Keratinocyte (primary cell): ENCODE results near the gene CMTM2. TPM values are rescaled to one million over a fixed set of nuclear protein-coding genes. Genes with fewer than 3 reads are reported as not detected.

ENCODE experiments used
- DNase-seq: peaks from one replicate; pipeline ENCODE4 v3.0.0-alpha.2; 2011; ENCODE audit warnings: low read depth, missing footprints, low spot score
- FAIRE-seq: peaks from 2 replicates; lab custom pipeline; 2011; peaks lifted over from hg19 to GRCh38; lab: Jason Lieb, UNC
- H2AFZ ChIP-seq: 2 replicates; pipeline ENCODE4 v1.6.0; 2012; ENCODE audit warnings: low read length, control low read depth, inconsistent platforms; ENCODE audit not compliant: control insufficient read depth
- H3K27ac ChIP-seq: 2 replicates; pipeline ENCODE4 v1.5.1; 2011; ENCODE audit warnings: low read length; ENCODE audit not compliant: control insufficient read depth, insufficient read depth
- H3K27me3 ChIP-seq: 3 replicates; pipeline ENCODE4 v1.6.0; 2011; ENCODE audit warnings: low read length; ENCODE audit not compliant: control insufficient read depth, insufficient read depth; ENCODE audit errors: extremely low read depth
- H3K36me3 ChIP-seq, 2 experiments: 2 replicates in 1 of 2; 3 replicates in 1 of 2; pipeline ENCODE4 v1.5.1; 2011; ENCODE audit warnings: low read length in 2 of 2, mild to moderate bottlenecking in 1 of 2; ENCODE audit not compliant: control insufficient read depth in 2 of 2, insufficient read depth in 2 of 2; ENCODE audit errors: extremely low read depth in 1 of 2
- H3K4me1 ChIP-seq: 3 replicates; pipeline ENCODE4 v1.5.1; 2011; ENCODE audit warnings: low read length; ENCODE audit not compliant: control insufficient read depth, insufficient read depth; ENCODE audit errors: extremely low read depth
- H3K4me2 ChIP-seq: 3 replicates; pipeline ENCODE4 v1.6.0; 2011; ENCODE audit warnings: low read depth, low read length; ENCODE audit not compliant: control insufficient read depth, insufficient read depth; ENCODE audit errors: extremely low read depth
- H3K4me3 ChIP-seq, 3 experiments: fragments of 200-600 bp in 1 of 3; sonication (generic) in 1 of 3; 2 replicates in 2 of 3; 3 replicates in 1 of 3; pipeline ENCODE4 v1.5.1; 2011 to 2016; ENCODE audit warnings: low read length in 3 of 3, mild to moderate bottlenecking in 3 of 3, control low read depth in 2 of 3, inconsistent platforms in 1 of 3, low read depth in 1 of 3, mixed read lengths in 1 of 3, mixed run types in 1 of 3, moderate library complexity in 1 of 3; ENCODE audit not compliant: control insufficient read depth in 2 of 3, insufficient read depth in 2 of 3; ENCODE audit errors: extremely low read depth in 1 of 3
- H3K79me2 ChIP-seq: 2 replicates; pipeline ENCODE4 v1.6.0; 2012; ENCODE audit warnings: low read length; ENCODE audit not compliant: control insufficient read depth, insufficient read depth
- H3K9ac ChIP-seq: 3 replicates; pipeline ENCODE4 v1.6.0; 2011; ENCODE audit warnings: low read length; ENCODE audit not compliant: control insufficient read depth, insufficient read depth; ENCODE audit errors: extremely low read depth
- H3K9me1 ChIP-seq: 3 replicates; pipeline ENCODE4 v1.6.0; 2011; ENCODE audit warnings: low read length; ENCODE audit not compliant: control insufficient read depth, insufficient read depth; ENCODE audit errors: extremely low read depth
- H3K9me3 ChIP-seq: 2 replicates; pipeline ENCODE4 v1.5.1; 2012; ENCODE audit warnings: low read depth, low read length; ENCODE audit not compliant: control insufficient read depth
- H4K20me1 ChIP-seq: 3 replicates; pipeline ENCODE4 v1.6.0; 2011; ENCODE audit warnings: low read length; ENCODE audit not compliant: control insufficient read depth, insufficient read depth; ENCODE audit errors: extremely low read depth
- CTCF ChIP-seq, 3 experiments: IDR thresholded peaks in 1 of 3; conservative IDR thresholded peaks in 1 of 3; optimal IDR thresholded peaks in 1 of 3; 2 replicates in 2 of 3; 3 replicates in 1 of 3; pipeline versions ENCODE3 to v1.5.1; 2011; ENCODE audit warnings: low read length in 3 of 3, mild to moderate bottlenecking in 3 of 3, moderate library complexity in 2 of 3, control low read depth in 1 of 3, inconsistent platforms in 1 of 3; ENCODE audit not compliant: insufficient read depth in 2 of 3; ENCODE audit errors: extremely low read depth in 1 of 3
- EZH2 ChIP-seq: IDR thresholded peaks from one replicate; pipeline ENCODE4 v1.6.1; 2012; ENCODE audit warnings: inconsistent platforms, mild to moderate bottlenecking, low read length, moderate library complexity
- dilution Hi-C: fragments of 300-500 bp; cut with MboI; formaldehyde crosslinking; loops from one replicate; pipeline ENCODE4 v1.7.0; 2020; ENCODE audit warnings: low sequenced_read_pairs; ENCODE audit not compliant: extremely low pct_ligation_motif_present
- polyA minus RNA-seq, 3 experiments: library from RNA; depleted of rRNA, polyadenylated mRNA; stranded (reverse); fragments of >200 nt; gene quantifications; 1 replicate in 1 of 3; 2 replicates in 1 of 3; 3 replicates in 1 of 3; pipeline ENCODE4 v1.2.3, GENCODE V29; 2011
- polyA plus RNA-seq, 5 experiments: library from polyadenylated mRNA; depleted of rRNA in 3 of 5; stranded (reverse) in 3 of 5; stranded (forward) in 1 of 5; unstranded in 1 of 5; fragments of >200 nt; gene quantifications; 1 replicate in 1 of 5; 2 replicates in 3 of 5; 3 replicates in 1 of 5; pipeline versions ENCODE4 v1.2.1 to v1.2.3, GENCODE V29; 2011 to 2012; ENCODE audit warnings: missing spikeins in 2 of 5, low read depth in 1 of 5, low replicate concordance in 1 of 5

Gene CMTM2
- polyA plus RNA-seq (not detected in 3 replicates), polyA minus RNA-seq (not detected in 3 replicates)
- polyA plus RNA-seq (2011; ENCODE audit: low read depth): not detected
- not detected in 2 replicates for polyA plus RNA-seq (2011; cell fraction: cytosol; rRNA removed)
- not detected in 2 replicates for polyA plus RNA-seq (2011; cell fraction: nucleus; rRNA removed)
- not detected in 2 replicates for polyA plus RNA-seq (2012; ENCODE audit: low replicate concordance)
- not detected for polyA minus RNA-seq (2011; cell fraction: cytosol; rRNA and poly(A)+ RNA removed)
- polyA minus RNA-seq (2011; cell fraction: nucleus; rRNA and poly(A)+ RNA removed): not detected in 2 replicates

- DNase-seq: no peak
- Histone ChIP-seq H3K9ac (no peak within 1 kb of the TSS), H4K20me1 (no peaks in the 10 kb centered on the region), H3K27ac (no peak within 1 kb of the TSS), H3K9me3 (no peaks in the 10 kb centered on the region), H3K4me2 (no peak within 1 kb of the TSS), H3K4me3 (no peak within 1 kb of the TSS), H3K36me3 (no peaks in the 10 kb centered on the region), H3K79me2 (no peaks in the 10 kb centered on the region), H3K27me3 (peaks cover 21% of the 10 kb centered on the region), H2AFZ (no peak within 1 kb of the TSS), H3K4me1 (peaks cover 14% of the 10 kb centered on the region), H3K9me1 (no peaks in the 10 kb centered on the region)
- TF ChIP-seq CTCF (optimal IDR thresholded peaks at IDR 0.05 in 1 of 3, IDR thresholded peaks at IDR 0.05 in 1 of 3, conservative IDR thresholded peaks at IDR 0.05 in 1 of 3; ENCODE audit: extremely low read depth in 1 of 3, insufficient read depth in 2 of 3, low read length in 3 of 3) (no peak), EZH2 (peak; percentile 52)
- dilution Hi-C loops: no loop called here
- no peak for FAIRE-seq
These were observed at the start of gene CMTM2 for GRCh38 chr16:66578651-66579531. TSS of gene CMTM2 (plus strand) at chr16:66579463. CDS start at chr16:66579608, 145 bp downstream.

GRCh38 chr16:66529475-66529874 lies 49.8 kb upstream of the CMTM2 start:
- Histone ChIP-seq H3K4me2 (no peak overlapping the region), H3K27me3 (no peaks in the 10 kb centered on the region), H3K9me1 (no peaks in the 10 kb centered on the region), H3K4me3 (no peak overlapping the region), H3K36me3 (peaks cover 20 to 22% of the 10 kb centered on the region in 2 experiments), H4K20me1 (no peaks in the 10 kb centered on the region), H3K27ac (no peak overlapping the region), H3K9me3 (no peaks in the 10 kb centered on the region), H3K9ac (no peak overlapping the region), H2AFZ (no peak overlapping the region), H3K4me1 (peaks cover 3% of the 10 kb centered on the region), H3K79me2 (no peaks in the 10 kb centered on the region)
- TF ChIP-seq EZH2 (no peak), CTCF (optimal IDR thresholded peaks at IDR 0.05 in 1 of 3, IDR thresholded peaks at IDR 0.05 in 1 of 3, conservative IDR thresholded peaks at IDR 0.05 in 1 of 3; ENCODE audit: extremely low read depth in 1 of 3, insufficient read depth in 2 of 3, low read length in 3 of 3) (no peak)
- dilution Hi-C loops: no loop called here
- FAIRE-seq: no peak
- DNase-seq: no peak
